ENCODE measurements around the gene RABL6. TPM values are rescaled to one million over a fixed set of nuclear protein-coding genes. Genes with fewer than 3 reads are reported as not detected.
"Not testable (repeated sequence)": the region's sequence is repeated elsewhere in the genome, so short reads cannot be mapped to it uniquely, and the experiment has no call there.

RABL6 gene
- total RNA-seq, 4 donors from 2014 or later, result 54.2 to 70.7 (median 61.0) TPM

- H3K36me3 ChIP-seq, result peaks cover under 1% of the 10 kb centered on the region
- no peak overlapping the region for H3K4me3 ChIP-seq
- WGBS, result 86% methylated on average over 11 of the region's 11 CpGs
- H3K27ac ChIP-seq, result no peak overlapping the region
- peak in 1 of 2 donors; percentile 61 for DNase-seq (ENCODE audit: low spot score in 2 of 2)
- peaks cover 25% of the 10 kb centered on the region for H3K4me1 ChIP-seq
- H3K9me3 ChIP-seq, result no peaks in the 10 kb centered on the region
- H3K27me3 ChIP-seq, result no peaks in the 10 kb centered on the region
- TF ChIP-seq POLR2A (IDR thresholded peaks at IDR 0.05) (no peak), POLR2AphosphoS5 (IDR thresholded peaks at IDR 0.05) (no peak), EP300 (IDR thresholded peaks at IDR 0.05) (no peak), CTCF (IDR thresholded peaks at IDR 0.05) (no peak)
Observed at GRCh38 chr9:136868644-136869043, 60.9 kb downstream of the RABL6 start.

GRCh38 chr9:136869611-136870010 is 61.9 kb downstream of the RABL6 start:
- not testable (repeated sequence) for H3K27ac ChIP-seq; H3K4me3 ChIP-seq; H3K27me3 ChIP-seq; H3K9me3 ChIP-seq; DNase-seq (ENCODE audit: low spot score in 2 of 2); H3K36me3 ChIP-seq
- 76% methylated on average over 2 of the region's 2 CpGs for WGBS
- peaks cover 18% of the 10 kb centered on the region for H3K4me1 ChIP-seq

DNA sequence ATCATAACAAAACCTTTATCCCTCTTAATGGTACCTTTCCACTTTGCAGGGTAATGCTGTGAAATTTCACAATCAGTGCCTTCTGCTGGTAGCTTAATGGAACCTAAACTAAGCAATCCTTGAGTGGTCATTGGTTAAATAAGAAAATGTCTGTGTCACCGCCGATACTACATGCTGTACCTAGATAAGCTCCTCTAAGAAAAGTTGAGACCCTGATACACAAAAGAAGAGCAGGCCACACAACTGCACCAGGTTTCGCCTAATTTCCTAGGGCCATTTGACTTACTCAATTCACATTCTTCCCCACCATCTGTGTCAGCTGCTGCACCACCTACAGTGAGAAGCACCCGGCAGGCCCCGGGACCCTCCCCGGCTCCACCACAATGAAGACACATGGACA is 67.4 kb downstream of the RABL6 start:
- H3K27me3 ChIP-seq, result no peaks in the 10 kb centered on the region
- no peaks in the 10 kb centered on the region for H3K9me3 ChIP-seq
- 87% methylated on average over 6 of the region's 6 CpGs for WGBS
- no peaks in the 10 kb centered on the region for H3K4me1 ChIP-seq
- DNase-seq (ENCODE audit: low spot score in 2 of 2), result no peak
- TF ChIP-seq POLR2AphosphoS5 (IDR thresholded peaks at IDR 0.05) (no peak), EP300 (IDR thresholded peaks at IDR 0.05) (no peak), CTCF (IDR thresholded peaks at IDR 0.05) (no peak), POLR2A (IDR thresholded peaks at IDR 0.05) (no peak)
- H3K27ac ChIP-seq, result no peak overlapping the region
- no peak overlapping the region for H3K4me3 ChIP-seq
- H3K36me3 ChIP-seq, result no peaks in the 10 kb centered on the region

DNA sequence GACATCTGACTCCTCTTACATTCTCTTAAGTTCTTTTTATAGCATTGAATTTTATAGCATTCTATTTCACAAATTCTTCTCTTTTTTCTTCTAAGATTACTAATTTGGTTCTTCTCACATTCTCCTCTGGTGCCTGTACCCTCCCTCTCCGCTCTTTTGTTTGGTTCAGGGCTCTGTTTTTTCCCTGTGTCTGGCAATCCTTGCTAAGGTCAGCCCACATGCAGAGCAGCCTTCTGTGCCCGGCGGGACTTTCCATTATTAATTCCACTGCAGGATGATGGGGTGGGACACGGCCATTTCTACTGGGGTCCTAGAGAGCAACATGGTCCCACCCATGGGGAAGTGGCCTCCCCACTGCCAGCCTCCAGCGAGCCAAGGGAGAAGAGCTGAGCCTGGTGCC is 68.7 kb downstream of the RABL6 start:
- Histone ChIP-seq H3K4me1 (peaks cover 1% of the 10 kb centered on the region), H3K4me3 (no peak overlapping the region), H3K27ac (no peak overlapping the region), H3K36me3 (no peaks in the 10 kb centered on the region), H3K27me3 (no peaks in the 10 kb centered on the region), H3K9me3 (no peaks in the 10 kb centered on the region)
- TF ChIP-seq POLR2A (IDR thresholded peaks at IDR 0.05) (no peak), POLR2AphosphoS5 (IDR thresholded peaks at IDR 0.05) (no peak), EP300 (IDR thresholded peaks at IDR 0.05) (no peak), CTCF (IDR thresholded peaks at IDR 0.05) (no peak)
- no peak for DNase-seq (ENCODE audit: low spot score in 2 of 2)
- 92% methylated on average over 5 of the region's 5 CpGs for WGBS

GRCh38 chr9:136880651-136881050 is 72.9 kb downstream of the RABL6 start:
- WGBS, result 77% methylated on average over 11 of the region's 11 CpGs
- Histone ChIP-seq H3K4me1 (peaks cover 28% of the 10 kb centered on the region), H3K4me3 (no peak overlapping the region), H3K27me3 (no peaks in the 10 kb centered on the region), H3K27ac (no peak overlapping the region), H3K9me3 (no peaks in the 10 kb centered on the region), H3K36me3 (no peaks in the 10 kb centered on the region)
- TF ChIP-seq CTCF (IDR thresholded peaks at IDR 0.05) (no peak), POLR2A (IDR thresholded peaks at IDR 0.05) (no peak), EP300 (IDR thresholded peaks at IDR 0.05) (no peak), POLR2AphosphoS5 (IDR thresholded peaks at IDR 0.05) (no peak)
- no peak for DNase-seq (ENCODE audit: low spot score in 2 of 2)

GRCh38 chr9:136881691-136882108 is 74.0 kb downstream of the RABL6 start:
- Histone ChIP-seq H3K4me3 (peak overlapping the region; percentile 35), H3K36me3 (no peaks in the 10 kb centered on the region), H3K27me3 (no peaks in the 10 kb centered on the region), H3K4me1 (peaks cover 32% of the 10 kb centered on the region), H3K9me3 (no peaks in the 10 kb centered on the region), H3K27ac (peak overlapping the region; percentile 73)
- no peak for DNase-seq (ENCODE audit: low spot score in 2 of 2)
- WGBS, result 3% methylated on average over 5 of the region's 9 CpGs
- TF ChIP-seq CTCF (IDR thresholded peaks at IDR 0.05) (no peak), EP300 (IDR thresholded peaks at IDR 0.05) (no peak), POLR2A (IDR thresholded peaks at IDR 0.05) (no peak), POLR2AphosphoS5 (IDR thresholded peaks at IDR 0.05) (no peak)

All from suprapubic skin (tissue), 4 donors.